ENCODE results near the gene JPH2. TPM values are rescaled to one million over a fixed set of nuclear protein-coding genes. Genes with fewer than 3 reads are reported as not detected.

The JPH2 gene
- total RNA-seq, 1 donor from 2014 or later = 0.16 TPM

Other genes starting within 250 kb of the JPH2 start
- gene OSER1, start 23.6 kb upstream of the JPH2 start, total RNA-seq = 35.9 TPM
- gene GDAP1L1, start 60.1 kb upstream of the JPH2 start, total RNA-seq = 121 TPM
- gene FITM2, start 124.0 kb upstream of the JPH2 start, total RNA-seq = 9.8 TPM
- gene R3HDML, start 149.9 kb upstream of the JPH2 start, total RNA-seq = not detected
- gene HNF4A, start 168.5 kb upstream of the JPH2 start, total RNA-seq = not detected

All from occipital lobe (tissue), 1 donor.